Liver (tissue), 9 donors: Measurements from ENCODE around the gene SCAP. TPM values are rescaled to one million over a fixed set of nuclear protein-coding genes. Genes with fewer than 3 reads are reported as not detected.

Source experiments
- DNase-seq: peaks from one replicate; pipeline ENCODE4 v3.0.0-alpha.2; 2017; ENCODE audit warnings: low spot score
- H3K27ac ChIP-seq, 2 donors: one replicate each; pipeline ENCODE4 v1.7.0; 2013; ENCODE audit warnings: inconsistent platforms in 2 of 2, low read length in 2 of 2, control low read depth in 1 of 2, low read depth in 1 of 2, mild to moderate bottlenecking in 1 of 2
- H3K27me3 ChIP-seq, 4 donors: one replicate each; pipeline versions ENCODE4 v1.6.1 to v1.7.0; 2013; ENCODE audit warnings: low read length in 3 of 4, inconsistent platforms in 1 of 4, mild to moderate bottlenecking in 1 of 4, moderate library complexity in 1 of 4; ENCODE audit not compliant: control insufficient read depth in 4 of 4, insufficient read depth in 4 of 4
- H3K36me3 ChIP-seq, 4 donors: one replicate each; pipeline versions ENCODE4 v1.6.1 to v1.7.0; 2013; ENCODE audit warnings: low read length in 3 of 4, mild to moderate bottlenecking in 3 of 4, low read depth in 1 of 4, moderate library complexity in 1 of 4; ENCODE audit not compliant: control insufficient read depth in 4 of 4, insufficient read depth in 3 of 4
- H3K4me1 ChIP-seq, 4 donors: one replicate each; pipeline versions ENCODE4 v1.6.1 to v1.7.0; 2013; ENCODE audit warnings: low read length in 3 of 4, mild to moderate bottlenecking in 3 of 4, moderate library complexity in 1 of 4; ENCODE audit not compliant: control insufficient read depth in 4 of 4, insufficient read depth in 4 of 4
- H3K4me3 ChIP-seq, 3 donors: one replicate each; pipeline versions ENCODE4 v1.6.1 to v1.7.0; 2013; ENCODE audit warnings: low read length in 3 of 3, control low read depth in 1 of 3, low read depth in 1 of 3, mild to moderate bottlenecking in 1 of 3
- H3K9ac ChIP-seq, 2 donors: one replicate each; pipeline ENCODE4 v1.7.0; 2013; ENCODE audit warnings: low read length in 2 of 2, mild to moderate bottlenecking in 2 of 2, moderate library complexity in 2 of 2, control low read depth in 1 of 2, low read depth in 1 of 2
- H3K9me3 ChIP-seq, 4 donors: one replicate each; pipeline versions ENCODE4 v1.6.1 to v1.7.0; 2013; ENCODE audit warnings: low read length in 3 of 4; ENCODE audit not compliant: control insufficient read depth in 4 of 4
- EGR1 ChIP-seq, 2 donors: IDR thresholded peaks; 2 replicates each; pipeline ENCODE4 v1.6.1; 2016 to 2018; ENCODE audit warnings: antibody characterized with exemption in 2 of 2, low read depth in 2 of 2
- FOXA1 ChIP-seq: IDR thresholded peaks from 2 replicates; pipeline ENCODE4 v1.6.1; 2016; ENCODE audit warnings: antibody characterized with exemption
- FOXA2 ChIP-seq: IDR thresholded peaks from 2 replicates; pipeline ENCODE4 v1.6.1; 2016; ENCODE audit warnings: antibody characterized with exemption
- GABPA ChIP-seq, 2 donors: IDR thresholded peaks in 1 of 2; conservative IDR thresholded peaks in 1 of 2; 2 replicates each; pipeline ENCODE4 v1.6.1; 2016; ENCODE audit warnings: antibody characterized with exemption in 2 of 2, mild to moderate bottlenecking in 1 of 2, moderate library complexity in 1 of 2
- HNF4A ChIP-seq, 2 donors: conservative IDR thresholded peaks; 2 replicates each; pipeline ENCODE4 v1.6.1; 2016; ENCODE audit warnings: antibody characterized with exemption in 2 of 2, mild to moderate bottlenecking in 2 of 2
- HNF4G ChIP-seq: IDR thresholded peaks from 2 replicates; pipeline ENCODE4 v1.6.1; 2016; ENCODE audit warnings: antibody characterized with exemption
- JUND ChIP-seq, 2 donors: IDR thresholded peaks; 2 replicates each; pipeline ENCODE4 v1.6.1; 2016; ENCODE audit warnings: antibody characterized with exemption in 2 of 2
- NR2F2 ChIP-seq: IDR thresholded peaks from 2 replicates; pipeline ENCODE4 v1.6.1; 2016; ENCODE audit warnings: antibody characterized with exemption
- RAD21 ChIP-seq, 2 donors: IDR thresholded peaks; 2 replicates each; pipeline ENCODE4 v1.6.1; 2016; ENCODE audit warnings: antibody characterized with exemption in 2 of 2, mild to moderate bottlenecking in 2 of 2
- RXRA ChIP-seq, 2 donors: IDR thresholded peaks; 2 replicates each; pipeline ENCODE4 v1.6.1; 2017 to 2018; ENCODE audit warnings: antibody characterized with exemption in 2 of 2, mild to moderate bottlenecking in 1 of 2
- SP1 ChIP-seq: IDR thresholded peaks from 2 replicates; pipeline ENCODE4 v1.6.1; 2018; ENCODE audit warnings: antibody characterized with exemption, mild to moderate bottlenecking
- TAF1 ChIP-seq: conservative IDR thresholded peaks from 2 replicates; pipeline ENCODE4 v1.6.1; 2016; ENCODE audit warnings: antibody characterized with exemption, mild to moderate bottlenecking
- YY1 ChIP-seq: IDR thresholded peaks from 2 replicates; pipeline ENCODE4 v1.6.1; 2016; ENCODE audit warnings: antibody characterized with exemption, mild to moderate bottlenecking
- WGBS: extraction: QIAGEN DNeasy Blood & Tissue Kit; methylation state at CpG from one replicate; pipeline ENCODE4 v1.1.7; 2013; 5-methylcytosine and 5-hydroxymethylcytosine counted together
- polyA plus RNA-seq, 2 donors: library from polyadenylated mRNA; stranded (reverse) in 1 of 2; unstranded in 1 of 2; fragments of 200-250 nt in 1 of 2; fragments of >200 nt in 1 of 2; fragmentation: Nextera tagmentation in 1 of 2; extraction: Ambion mirVana in 1 of 2; gene quantifications; one replicate each; pipeline versions ENCODE4 v1.2.1 to v1.2.3, GENCODE V29; 2013 to 2015
- total RNA-seq, 2 donors: library from RNA; depleted of rRNA; stranded (reverse); fragments of >200 nt; gene quantifications; one replicate each; pipeline ENCODE4 v1.2.3, GENCODE V29; 2014
- TF ChIP-seq, protein P1 (sequence below): fragments of 150-350 bp; IDR thresholded peaks from 2 replicates; pipeline ENCODE4 v1.5.1; 2017; ENCODE audit warnings: improper control_type of control experiment, low read depth, low read length; ENCODE audit not compliant: missing input control
- TF ChIP-seq, protein P2 (sequence below): IDR thresholded peaks from 2 replicates; pipeline ENCODE4 v1.6.1; 2016; ENCODE audit warnings: antibody characterized with exemption
- TF ChIP-seq, protein P3 (sequence below): IDR thresholded peaks from 2 replicates; pipeline ENCODE4 v1.6.1; 2016; ENCODE audit warnings: antibody characterized with exemption, mild to moderate bottlenecking
- TF ChIP-seq, protein P4 (sequence below): IDR thresholded peaks from 2 replicates; pipeline ENCODE4 v1.6.1; 2016; ENCODE audit warnings: antibody characterized with exemption
- TF ChIP-seq, protein P5 (sequence below): IDR thresholded peaks from 2 replicates; pipeline ENCODE4 v1.6.1; 2016; ENCODE audit warnings: antibody characterized with exemption
- donor health status: healthy.
- donor health status: healthy.
- donor health status: healthy.
- donor health status: healthy.
- donor health status: healthy.

The SCAP gene
- total and polyA plus RNA-seq, 4 donors = 25.9 to 84.8 (median 59.3) TPM

DNA sequence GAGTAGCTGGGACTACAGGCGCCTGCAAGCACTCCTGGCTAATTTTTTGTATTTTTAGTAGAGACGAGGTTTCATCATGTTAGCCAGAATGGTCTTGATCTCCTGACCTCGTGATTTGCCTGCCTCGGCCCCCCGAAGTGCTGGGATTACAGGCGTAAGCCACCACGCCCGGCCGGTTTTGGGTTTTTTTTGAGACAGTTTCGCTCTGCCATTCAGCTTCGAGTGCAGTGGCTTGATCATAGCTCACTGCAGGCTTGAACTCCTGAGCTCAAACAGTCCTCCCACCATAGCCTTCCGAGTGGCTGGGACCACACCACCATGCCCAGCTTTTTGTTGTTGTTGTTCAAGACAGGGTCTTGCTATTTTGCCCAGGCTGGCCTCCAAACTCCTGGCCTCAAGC lies 16.0 kb upstream of the SCAP start:
- Histone ChIP-seq H3K27me3 (no peaks in the 10 kb centered on the region), H3K27ac (no peak overlapping the region), H3K4me1 (no peaks in the 10 kb centered on the region), H3K4me3 (no peak overlapping the region), H3K9ac (no peak overlapping the region), H3K36me3 (peaks cover 7 to 14% (median 11%) of the 10 kb centered on the region in 4 donors), H3K9me3 (no peaks in the 10 kb centered on the region)
- TF ChIP-seq HNF4G (no peak), SP1 (no peak), TAF1 (no peak), YY1 (no peak), HNF4A (conservative IDR thresholded peaks at IDR 0.05) (no peak), RAD21 (IDR thresholded peaks at IDR 0.05) (no peak), FOXA2 (no peak), JUND (IDR thresholded peaks at IDR 0.05) (no peak), FOXA1 (no peak), NR2F2 (no peak), GABPA (IDR thresholded peaks at IDR 0.05 in 1 of 2, conservative IDR thresholded peaks at IDR 0.05 in 1 of 2) (no peak), RXRA (IDR thresholded peaks at IDR 0.05) (no peak)
- TF ChIP-seq, protein P1, sequence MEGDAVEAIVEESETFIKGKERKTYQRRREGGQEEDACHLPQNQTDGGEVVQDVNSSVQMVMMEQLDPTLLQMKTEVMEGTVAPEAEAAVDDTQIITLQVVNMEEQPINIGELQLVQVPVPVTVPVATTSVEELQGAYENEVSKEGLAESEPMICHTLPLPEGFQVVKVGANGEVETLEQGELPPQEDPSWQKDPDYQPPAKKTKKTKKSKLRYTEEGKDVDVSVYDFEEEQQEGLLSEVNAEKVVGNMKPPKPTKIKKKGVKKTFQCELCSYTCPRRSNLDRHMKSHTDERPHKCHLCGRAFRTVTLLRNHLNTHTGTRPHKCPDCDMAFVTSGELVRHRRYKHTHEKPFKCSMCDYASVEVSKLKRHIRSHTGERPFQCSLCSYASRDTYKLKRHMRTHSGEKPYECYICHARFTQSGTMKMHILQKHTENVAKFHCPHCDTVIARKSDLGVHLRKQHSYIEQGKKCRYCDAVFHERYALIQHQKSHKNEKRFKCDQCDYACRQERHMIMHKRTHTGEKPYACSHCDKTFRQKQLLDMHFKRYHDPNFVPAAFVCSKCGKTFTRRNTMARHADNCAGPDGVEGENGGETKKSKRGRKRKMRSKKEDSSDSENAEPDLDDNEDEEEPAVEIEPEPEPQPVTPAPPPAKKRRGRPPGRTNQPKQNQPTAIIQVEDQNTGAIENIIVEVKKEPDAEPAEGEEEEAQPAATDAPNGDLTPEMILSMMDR = no peak
- TF ChIP-seq, protein P2, sequence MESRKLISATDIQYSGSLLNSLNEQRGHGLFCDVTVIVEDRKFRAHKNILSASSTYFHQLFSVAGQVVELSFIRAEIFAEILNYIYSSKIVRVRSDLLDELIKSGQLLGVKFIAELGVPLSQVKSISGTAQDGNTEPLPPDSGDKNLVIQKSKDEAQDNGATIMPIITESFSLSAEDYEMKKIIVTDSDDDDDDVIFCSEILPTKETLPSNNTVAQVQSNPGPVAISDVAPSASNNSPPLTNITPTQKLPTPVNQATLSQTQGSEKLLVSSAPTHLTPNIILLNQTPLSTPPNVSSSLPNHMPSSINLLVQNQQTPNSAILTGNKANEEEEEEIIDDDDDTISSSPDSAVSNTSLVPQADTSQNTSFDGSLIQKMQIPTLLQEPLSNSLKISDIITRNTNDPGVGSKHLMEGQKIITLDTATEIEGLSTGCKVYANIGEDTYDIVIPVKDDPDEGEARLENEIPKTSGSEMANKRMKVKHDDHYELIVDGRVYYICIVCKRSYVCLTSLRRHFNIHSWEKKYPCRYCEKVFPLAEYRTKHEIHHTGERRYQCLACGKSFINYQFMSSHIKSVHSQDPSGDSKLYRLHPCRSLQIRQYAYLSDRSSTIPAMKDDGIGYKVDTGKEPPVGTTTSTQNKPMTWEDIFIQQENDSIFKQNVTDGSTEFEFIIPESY = no peak
- TF ChIP-seq, protein P3, sequence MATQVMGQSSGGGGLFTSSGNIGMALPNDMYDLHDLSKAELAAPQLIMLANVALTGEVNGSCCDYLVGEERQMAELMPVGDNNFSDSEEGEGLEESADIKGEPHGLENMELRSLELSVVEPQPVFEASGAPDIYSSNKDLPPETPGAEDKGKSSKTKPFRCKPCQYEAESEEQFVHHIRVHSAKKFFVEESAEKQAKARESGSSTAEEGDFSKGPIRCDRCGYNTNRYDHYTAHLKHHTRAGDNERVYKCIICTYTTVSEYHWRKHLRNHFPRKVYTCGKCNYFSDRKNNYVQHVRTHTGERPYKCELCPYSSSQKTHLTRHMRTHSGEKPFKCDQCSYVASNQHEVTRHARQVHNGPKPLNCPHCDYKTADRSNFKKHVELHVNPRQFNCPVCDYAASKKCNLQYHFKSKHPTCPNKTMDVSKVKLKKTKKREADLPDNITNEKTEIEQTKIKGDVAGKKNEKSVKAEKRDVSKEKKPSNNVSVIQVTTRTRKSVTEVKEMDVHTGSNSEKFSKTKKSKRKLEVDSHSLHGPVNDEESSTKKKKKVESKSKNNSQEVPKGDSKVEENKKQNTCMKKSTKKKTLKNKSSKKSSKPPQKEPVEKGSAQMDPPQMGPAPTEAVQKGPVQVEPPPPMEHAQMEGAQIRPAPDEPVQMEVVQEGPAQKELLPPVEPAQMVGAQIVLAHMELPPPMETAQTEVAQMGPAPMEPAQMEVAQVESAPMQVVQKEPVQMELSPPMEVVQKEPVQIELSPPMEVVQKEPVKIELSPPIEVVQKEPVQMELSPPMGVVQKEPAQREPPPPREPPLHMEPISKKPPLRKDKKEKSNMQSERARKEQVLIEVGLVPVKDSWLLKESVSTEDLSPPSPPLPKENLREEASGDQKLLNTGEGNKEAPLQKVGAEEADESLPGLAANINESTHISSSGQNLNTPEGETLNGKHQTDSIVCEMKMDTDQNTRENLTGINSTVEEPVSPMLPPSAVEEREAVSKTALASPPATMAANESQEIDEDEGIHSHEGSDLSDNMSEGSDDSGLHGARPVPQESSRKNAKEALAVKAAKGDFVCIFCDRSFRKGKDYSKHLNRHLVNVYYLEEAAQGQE = no peak
- TF ChIP-seq, protein P4, sequence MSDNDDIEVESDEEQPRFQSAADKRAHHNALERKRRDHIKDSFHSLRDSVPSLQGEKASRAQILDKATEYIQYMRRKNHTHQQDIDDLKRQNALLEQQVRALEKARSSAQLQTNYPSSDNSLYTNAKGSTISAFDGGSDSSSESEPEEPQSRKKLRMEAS = no peak
- no peak for DNase-seq
- 88% methylated on average over 12 of the region's 12 CpGs for WGBS

DNA sequence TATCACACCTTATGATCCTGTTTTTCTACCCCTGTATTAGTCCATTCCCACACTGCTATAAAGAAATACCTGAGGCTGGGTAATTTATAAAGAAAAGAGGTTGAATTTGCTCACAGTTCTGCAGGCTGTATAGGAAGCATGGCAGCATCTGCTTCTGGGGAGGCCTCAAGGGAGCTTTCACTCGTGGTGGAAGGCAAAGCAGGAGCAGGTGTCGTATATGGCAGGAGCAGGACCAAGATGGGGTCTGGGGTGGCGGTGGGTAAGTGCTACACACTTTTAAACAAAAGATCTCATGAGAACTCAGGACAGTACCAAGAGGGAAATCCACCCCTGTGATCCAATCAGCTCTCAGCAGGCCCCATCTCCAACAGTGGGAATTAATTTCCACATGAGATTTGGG lies 15.4 kb upstream of the SCAP start:
- 97% methylated on average over 3 of the region's 3 CpGs for WGBS
- H3K27ac ChIP-seq = no peak overlapping the region
- H3K36me3 ChIP-seq = peaks cover 6 to 13% (median 10%) of the 10 kb centered on the region in 4 donors
- H3K4me1 ChIP-seq = no peaks in the 10 kb centered on the region
- no peak for DNase-seq
- H3K4me3 ChIP-seq = no peak overlapping the region
- no peaks in the 10 kb centered on the region for H3K9me3 ChIP-seq
- no peak overlapping the region for H3K9ac ChIP-seq
- H3K27me3 ChIP-seq = no peaks in the 10 kb centered on the region
- TF ChIP-seq FOXA2 (no peak), GABPA (IDR thresholded peaks at IDR 0.05 in 1 of 2, conservative IDR thresholded peaks at IDR 0.05 in 1 of 2) (no peak), FOXA1 (no peak), SP1 (no peak), YY1 (no peak), HNF4G (no peak), HNF4A (conservative IDR thresholded peaks at IDR 0.05) (no peak), RXRA (IDR thresholded peaks at IDR 0.05) (no peak), EGR1 (IDR thresholded peaks at IDR 0.05; ENCODE audit: low read depth in 2 of 2) (no peak), TAF1 (no peak), RAD21 (IDR thresholded peaks at IDR 0.05) (no peak)
- TF ChIP-seq, protein P4 = no peak
- TF ChIP-seq, protein P2 = no peak
- TF ChIP-seq, protein P5, sequence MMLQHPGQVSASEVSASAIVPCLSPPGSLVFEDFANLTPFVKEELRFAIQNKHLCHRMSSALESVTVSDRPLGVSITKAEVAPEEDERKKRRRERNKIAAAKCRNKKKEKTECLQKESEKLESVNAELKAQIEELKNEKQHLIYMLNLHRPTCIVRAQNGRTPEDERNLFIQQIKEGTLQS = no peak
